HCEC 1CT (cell line): Measurements from ENCODE around the gene GRIFIN.
A peak's percentile ranks its signal among the peaks of the same experiment; 100 is the strongest.

Experiments used
- DNase-seq: peaks from one replicate; pipeline ENCODE4 v3.0.0-alpha.2; 2017

The GRIFIN gene, protein sequence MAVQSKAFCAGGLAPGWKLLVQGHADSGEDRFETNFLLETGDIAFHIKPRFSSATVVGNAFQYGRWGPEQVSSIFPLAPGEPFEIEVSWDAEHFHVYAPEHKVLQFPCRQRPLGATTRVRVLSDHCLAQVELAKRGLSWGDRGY

DNA sequence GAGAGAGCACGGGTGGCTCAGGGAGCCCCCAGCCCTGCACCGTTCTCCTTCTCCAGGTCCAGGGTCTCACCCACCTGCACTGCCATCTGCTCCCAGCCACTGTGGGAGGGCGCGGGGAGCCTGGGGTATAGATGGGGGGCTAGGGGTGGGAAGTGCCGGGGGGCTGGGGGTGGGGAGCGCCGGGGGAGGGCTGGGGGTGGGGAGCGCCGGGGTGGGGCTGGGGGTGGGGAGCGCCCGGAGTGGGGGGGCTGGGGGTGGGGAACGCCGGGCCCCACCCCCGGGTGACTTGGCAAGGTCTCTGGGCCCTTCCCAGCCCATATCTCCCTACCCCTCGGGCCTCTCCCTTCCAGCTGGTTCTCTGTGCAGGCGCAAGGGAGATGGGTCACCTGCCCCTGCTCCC, at the start of gene GRIFIN:
Gene GRIFIN, minus strand, starts transcription at position 101 of the 400 bp plus-strand sequence. Its CDS starts 15 bp downstream, at position 86.
- no peak for DNase-seq

DNA sequence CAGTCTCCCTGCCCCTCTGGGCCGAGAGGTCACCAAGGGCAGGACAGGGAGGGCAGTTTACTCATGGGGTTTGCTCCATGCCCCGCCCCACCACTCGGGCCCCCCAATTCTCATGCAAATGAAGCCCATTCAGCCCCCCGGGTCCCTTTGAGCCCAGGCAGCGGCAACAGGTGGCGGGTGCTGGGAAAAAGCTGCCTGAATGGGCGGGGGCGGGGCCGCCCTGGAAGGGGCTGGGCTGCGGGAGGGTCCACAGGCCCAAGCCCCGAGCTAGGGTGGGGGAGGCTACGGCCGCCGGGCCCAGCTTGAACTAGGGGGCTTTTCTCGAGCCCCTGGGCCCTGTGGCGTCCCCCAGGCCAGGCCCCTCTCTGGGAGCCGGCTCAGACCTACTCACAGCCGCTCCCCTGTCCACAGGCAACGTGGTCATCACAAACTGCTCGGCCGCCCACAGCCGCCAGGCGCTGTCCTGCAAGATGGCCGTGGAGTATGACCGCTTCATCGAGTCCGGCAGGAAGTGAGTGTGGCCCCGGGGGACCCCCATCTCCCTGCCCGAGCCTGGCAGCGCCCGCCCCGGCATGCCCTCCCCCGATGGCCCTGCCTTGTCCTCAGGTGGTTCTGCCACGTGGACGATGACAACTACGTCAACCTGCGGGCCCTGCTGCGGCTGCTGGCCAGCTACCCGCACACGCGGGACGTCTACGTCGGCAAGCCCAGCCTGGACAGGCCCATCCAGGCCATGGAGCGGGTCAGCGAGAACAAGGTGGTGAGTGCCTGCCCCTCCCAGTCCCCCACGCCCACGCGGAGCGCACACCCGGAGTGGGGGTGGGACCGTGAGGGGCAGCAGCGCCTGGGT, 48.8 kb upstream of the GRIFIN start:
- DNase-seq, result no peak

DNA sequence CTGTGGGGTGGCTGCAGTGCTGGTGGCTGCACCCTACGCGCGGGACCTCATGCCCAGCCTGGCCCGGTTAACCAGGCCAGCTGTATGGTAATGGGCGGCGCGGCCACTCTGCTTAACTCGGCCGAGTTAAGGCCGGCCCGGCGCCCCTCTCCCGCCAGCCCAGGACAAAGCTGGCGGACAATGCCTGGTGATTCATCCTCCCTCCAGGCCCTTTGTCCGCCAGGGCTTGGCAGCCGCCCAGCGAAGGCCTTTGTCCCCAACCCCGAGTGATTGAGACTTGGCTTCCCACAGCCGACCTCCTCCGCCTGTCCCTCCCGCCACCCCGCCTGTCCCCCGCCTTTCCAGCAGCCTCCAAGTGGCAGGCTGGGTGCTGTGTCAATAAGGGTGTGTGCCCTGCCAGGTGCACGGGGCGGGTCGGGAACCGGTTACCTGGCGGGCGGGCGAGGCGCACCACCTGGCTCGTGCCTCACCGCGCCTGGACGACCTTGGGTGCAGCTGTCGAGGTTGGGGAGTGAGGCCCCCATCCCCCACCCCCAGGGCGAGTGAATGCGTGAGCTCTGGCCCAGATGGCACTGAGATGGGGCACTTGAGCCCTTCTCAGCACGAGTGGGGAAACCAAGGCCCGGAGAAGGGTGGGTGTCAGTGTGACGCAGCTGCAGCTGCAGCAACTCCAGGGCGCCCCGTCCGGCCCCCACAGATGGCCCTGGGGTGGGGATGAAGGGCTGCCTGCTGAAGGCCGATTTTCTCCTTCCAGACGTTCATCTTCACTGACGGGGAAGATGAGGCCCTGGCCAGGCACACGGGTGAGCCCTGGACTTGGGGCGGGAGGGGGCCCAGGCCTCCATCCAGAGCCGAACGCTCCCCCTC, 48.0 kb upstream of the GRIFIN start:
- no peak for DNase-seq

DNA sequence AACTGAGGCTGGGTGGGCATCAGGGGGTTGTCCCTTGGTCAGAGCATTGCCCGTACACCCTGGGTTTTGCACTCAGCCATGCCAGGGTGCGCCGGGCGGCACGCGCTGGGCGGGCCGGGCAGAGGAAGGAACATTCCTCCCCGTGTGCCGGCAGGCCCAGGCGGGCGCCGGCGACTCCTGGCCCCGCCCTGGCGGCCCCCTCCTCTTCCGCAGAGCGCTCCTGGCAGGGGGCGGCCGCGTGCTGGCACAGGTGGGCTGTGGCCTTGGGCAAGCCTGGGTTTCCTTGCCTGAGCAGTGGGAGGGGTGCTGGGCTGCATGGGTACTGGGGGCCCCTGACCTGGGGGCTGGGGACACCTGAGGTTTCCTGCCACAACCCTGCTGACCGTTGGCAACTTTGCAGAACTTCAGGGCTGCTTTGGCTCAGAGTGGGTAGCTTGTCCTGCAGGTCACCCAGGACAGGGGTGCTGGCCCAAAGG, 47.3 kb upstream of the GRIFIN start:
- DNase-seq, result no peak

DNA sequence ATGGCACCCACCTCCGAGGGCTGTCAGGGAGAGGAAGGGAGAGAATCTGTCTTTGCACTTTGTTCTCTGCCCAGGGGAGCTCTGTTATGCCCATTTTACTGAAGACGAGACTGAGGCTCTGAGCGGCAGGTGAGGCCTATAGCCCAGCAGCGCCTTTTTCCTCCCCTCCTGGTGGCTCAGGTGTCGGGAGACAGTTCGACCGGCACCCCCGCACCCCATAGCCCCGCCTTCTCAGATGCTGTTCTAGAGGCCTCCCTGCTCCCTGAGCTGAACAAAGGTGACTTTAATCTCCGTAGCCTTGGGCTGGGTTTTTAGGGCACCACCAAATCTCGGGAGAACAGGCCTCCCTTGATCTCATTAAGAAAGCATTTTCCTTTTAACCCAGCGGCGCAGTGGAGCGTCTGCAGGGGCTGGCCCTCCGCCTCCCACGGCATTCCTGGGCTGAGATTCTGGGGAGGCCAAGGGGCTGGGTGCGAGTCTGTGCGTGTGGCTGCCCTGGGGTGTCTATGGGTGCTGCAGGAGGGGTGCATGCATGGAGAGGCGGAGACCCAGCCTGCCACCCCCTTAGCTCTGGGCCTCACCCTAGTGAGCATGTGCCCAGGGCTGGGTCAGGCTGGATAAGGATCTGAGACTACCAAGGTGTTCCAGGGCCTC, 46.7 kb upstream of the GRIFIN start:
- DNase-seq, result no peak

DNA sequence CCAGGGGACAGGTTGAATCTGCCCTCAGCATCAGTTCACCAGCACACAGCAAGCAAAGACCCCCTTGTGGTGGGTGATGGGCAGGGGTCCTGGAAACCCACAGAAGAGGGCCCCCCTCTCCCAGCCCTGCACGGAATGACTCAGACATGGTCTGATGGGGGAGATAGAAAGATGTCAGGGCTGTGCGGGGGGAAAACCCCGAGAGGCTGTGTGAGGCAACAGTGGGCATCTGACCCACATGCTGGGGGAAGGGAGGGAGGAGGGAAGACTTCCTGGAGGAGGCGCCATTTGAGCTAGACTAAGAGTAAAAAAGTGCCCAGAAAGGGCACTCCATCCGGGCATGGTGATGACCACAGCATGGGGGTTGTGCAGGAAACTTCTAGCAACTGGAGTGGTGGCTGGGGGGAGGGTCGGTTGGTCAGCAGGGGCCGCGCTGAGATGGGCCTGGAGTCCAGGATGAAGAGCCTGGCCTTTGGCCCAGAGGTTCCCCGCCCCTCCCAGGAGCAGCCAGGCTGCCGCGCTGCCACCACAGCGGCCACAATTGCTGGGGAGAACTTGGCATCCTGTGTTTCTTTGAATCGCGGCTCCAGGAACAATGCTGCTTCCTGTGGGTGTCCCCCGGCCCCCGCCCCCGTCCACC, 45.9 kb upstream of the GRIFIN start:
- DNase-seq, result no peak

DNA sequence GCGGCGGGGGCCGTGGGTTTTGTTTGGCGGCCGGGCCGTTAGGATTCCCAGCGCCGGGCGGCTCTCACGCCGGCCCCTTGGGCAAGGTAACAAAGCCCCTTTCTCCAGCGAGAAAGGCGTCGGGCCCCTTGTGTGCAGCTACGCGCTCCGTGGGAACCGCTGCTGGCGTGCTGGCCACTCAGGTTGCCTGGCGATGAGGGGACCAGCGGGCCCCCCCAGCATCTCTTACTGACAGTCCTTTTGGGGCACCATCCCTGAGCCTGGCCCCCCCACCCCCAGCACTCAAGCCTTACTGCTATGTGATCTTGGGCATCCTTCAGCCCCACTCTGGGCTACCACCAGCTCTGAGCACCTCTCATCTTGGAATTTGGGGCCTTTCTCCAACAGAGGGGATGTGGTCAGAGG, 45.1 kb upstream of the GRIFIN start:
- no peak for DNase-seq

DNA sequence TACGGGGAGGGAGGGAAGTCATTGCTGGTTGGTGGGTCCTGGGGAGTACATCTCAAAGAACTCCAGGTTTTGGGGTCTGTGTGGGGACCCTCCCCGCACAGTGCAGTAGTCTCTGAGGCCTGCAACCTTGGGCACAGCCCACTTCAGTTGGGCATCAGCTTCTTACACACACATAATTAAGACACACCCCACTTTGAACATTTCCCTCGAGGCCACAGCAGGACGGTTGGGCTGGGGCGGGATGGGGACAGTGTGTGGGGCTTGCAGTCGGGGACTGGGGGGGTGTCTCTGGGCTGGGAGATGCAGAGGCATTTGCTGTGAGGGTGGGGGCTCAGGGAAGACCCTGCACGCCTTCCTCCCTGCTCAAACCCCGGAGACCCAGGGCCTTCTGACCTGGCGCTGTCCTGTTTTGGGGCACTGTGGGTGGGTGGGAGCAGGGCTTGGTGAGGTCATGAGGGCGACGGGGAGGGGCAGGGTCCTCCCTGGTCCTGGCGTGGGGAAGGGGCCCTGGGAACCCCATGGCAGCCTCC, 44.6 kb upstream of the GRIFIN start:
- DNase-seq, result no peak

DNA sequence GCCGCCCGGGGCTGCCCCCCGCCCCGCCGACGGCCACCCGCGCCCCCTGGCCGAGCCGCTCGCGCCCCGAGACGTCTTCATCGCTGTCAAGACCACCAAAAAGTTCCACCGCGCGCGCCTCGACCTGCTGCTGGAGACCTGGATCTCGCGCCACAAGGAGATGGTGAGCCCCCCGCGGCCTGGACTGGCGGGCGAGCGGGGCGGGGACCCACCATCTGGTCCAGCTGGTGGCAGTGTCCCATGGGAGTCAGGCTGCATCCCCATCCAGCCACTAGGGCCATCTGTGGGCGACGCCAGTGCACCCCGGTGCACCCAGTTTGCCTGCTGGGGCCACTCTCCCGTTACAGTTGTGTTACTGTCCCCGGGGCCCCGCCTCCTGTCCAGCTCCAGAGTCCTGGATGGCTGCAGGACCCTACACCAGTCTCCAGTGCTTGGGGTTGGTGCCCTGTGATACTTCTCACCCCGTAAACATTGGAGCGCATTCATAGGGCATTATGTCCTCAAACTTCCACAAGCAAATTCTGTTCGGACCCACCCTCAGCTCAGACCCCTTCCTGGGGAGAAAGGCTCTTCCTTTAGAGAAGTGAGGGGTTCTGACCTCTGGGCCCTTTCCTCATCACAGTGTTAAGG, 44.0 kb upstream of the GRIFIN start:
- DNase-seq, result no peak

DNA sequence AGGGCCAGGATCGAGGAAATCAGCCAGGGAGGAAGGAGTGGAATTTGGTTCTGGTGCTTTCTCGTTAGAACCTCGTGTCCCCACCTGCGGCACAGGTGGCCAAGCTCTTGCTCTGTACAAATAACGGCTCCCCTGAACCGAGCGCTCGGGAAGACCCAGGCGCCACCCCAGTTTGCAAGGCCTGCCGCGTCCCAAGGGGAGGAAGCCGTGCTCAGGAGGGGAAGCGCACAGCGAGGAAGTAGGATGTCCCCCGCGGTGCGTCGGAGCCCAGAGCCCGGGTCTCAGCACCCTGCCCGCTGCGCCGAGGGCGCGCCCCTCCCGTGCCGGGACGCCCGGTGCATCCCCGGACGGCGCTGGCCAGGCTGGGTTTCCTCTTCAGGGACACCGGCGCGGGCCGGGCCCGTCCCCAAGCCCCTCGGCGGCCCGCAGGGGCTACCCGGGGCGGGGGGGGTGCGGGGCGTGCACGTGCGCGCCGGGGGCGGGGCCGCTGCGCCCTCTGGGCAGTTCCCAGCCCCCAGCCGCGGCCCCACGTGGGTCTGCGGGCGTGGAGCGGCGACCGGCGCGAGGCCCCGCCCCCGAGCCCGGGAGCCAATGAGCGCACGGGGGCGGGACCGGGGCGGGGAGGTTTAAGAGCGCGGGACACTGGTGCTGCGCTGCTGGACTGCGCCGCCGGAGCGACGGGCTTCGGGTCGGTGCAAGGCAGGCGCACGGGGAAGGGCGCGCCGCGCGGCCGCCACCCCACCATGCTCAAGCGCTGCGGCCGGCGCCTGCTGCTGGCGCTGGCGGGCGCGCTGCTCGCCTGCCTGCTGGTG, 43.1 kb upstream of the GRIFIN start, which contains the start of gene LFNG:
Gene LFNG, plus strand, starts transcription at position 656 of the 812 bp plus-strand sequence. Its CDS starts 88 bp downstream, at position 744.
- DNase-seq, result peak; percentile 84

DNA sequence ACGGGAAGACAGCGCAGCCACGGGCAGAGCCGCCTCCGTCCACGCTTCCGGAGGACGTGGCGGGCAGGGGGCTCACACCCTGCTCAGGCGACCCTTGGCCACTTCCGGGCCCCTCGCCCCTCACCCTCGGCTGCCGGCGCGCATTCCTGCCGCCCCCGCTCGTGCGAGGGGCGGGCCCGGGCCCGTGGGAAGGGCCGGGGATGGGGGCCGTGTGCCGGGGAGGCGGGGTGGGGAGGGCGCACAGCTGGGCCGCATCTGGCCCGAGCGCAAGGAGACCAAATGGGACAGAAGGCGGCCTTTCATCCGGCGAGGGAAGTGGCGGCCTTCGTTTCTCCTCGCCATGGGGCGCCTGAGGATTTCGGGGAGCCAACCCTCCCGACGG, 42.5 kb upstream of the GRIFIN start:
- DNase-seq, result no peak

DNA sequence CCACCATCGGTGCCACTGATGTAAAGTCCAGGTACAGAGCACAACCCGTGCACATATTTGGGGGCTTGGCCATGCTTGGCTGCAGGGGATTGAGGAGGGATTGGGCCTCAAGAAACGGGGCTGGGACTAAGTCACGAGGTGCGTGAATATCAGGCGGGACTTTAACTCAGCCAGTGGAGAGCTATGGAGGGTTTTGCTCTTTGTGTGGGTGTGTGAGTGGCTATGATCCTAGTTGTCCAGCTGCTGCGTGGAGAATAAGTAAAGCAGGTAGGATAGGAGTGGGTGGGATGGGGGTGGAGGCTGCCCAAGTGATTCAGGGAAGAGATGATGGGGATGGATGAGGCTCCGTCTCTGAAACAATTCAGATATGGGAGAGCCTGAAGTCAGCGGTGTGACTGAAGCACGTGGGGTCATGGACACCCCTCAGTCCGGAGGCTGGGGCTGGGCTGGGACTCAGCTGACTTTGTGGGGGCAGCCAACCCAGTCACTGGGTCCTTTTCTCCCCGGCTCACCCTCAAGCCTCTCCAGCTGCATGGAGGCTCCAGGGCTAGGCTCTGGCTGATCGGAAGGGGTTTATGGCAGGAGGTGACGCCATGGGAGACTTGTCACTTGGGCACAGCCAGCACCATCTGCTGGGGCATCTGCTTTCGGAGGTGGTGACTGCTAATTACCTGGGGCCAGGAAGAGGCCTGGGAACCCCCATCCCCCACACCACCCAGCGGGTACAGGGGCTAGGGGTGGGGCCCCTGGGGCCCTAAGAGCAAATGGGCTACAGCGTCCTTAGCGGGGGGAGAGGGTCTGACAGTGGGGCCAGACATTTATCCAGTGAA, 41.7 kb upstream of the GRIFIN start:
- DNase-seq, result no peak

DNA sequence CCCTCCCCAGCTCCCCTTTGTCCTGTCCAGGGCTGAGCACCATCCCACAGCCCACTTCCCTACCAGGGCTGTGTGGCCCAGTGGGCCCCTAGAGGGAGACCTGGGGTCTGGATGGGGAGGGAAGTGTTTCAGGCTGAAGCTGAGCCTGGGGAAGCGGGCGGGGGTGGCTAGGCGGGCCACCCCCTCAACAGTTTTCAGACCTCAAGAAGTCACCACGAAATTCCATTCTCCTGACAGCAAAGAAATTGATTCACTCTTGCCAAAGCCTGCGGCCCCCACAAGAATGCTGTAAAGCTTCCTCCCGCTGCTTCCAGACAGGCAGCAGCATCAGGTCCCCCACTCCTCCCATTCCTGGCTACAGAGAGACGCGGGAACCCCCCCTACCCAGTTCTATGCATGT, 40.8 kb upstream of the GRIFIN start:
- DNase-seq, result peak; percentile 79

DNA sequence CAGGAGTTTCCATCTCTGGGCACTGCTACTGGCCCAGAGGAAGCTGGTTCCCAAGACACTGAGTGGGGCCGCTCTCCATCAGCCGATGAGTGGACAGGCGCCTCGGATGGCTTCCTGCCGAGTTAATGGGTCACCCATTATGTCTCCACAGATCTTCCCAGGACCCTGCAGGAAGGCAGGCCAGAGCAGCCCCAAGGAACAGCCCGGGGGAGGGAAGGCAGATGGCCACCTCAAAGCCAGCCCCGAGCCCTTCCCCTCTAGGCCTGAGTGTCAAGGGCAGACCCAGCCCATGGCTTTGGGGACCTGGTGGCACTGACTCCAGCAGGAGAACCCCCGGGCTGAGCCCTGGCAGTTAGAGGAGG, 40.0 kb upstream of the GRIFIN start:
- DNase-seq, result no peak

DNA sequence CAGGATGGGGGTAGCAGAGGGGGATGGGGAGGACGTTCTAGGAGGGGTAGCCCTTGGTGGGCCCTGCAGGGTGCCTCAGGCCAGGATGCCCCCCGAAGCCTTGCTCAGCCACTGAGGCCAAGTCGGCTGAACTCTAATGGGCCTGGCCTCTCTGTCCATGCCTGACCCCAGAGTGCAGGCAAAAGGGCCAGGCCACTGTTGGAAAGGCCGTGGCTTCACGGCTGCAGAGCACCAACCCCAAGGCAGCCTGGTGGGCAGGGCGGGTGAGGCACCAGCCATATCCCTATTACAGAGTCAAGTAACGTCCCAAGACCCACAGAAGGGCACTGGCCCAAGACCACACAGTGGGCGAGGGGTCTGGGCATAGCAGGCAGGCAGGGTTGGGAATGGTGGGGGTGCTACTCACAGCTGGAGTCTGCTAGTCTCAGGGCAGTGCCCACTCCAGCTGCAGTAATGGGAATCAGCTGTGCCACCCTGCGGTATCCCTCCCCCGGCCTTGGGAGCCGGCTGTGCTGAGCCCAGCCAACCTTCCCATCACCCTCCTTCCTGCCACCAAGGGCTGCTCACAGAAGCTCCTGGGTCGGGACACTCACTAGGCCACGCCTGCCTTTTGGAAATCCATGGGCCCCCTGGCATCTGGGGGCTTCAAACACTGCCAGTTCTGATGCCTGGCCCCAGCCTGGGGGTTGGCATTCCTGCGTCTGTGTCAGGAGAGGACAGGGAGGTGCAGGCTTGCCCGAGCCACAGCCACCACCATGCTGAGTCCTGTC, 39.4 kb upstream of the GRIFIN start:
- DNase-seq, result no peak

DNA sequence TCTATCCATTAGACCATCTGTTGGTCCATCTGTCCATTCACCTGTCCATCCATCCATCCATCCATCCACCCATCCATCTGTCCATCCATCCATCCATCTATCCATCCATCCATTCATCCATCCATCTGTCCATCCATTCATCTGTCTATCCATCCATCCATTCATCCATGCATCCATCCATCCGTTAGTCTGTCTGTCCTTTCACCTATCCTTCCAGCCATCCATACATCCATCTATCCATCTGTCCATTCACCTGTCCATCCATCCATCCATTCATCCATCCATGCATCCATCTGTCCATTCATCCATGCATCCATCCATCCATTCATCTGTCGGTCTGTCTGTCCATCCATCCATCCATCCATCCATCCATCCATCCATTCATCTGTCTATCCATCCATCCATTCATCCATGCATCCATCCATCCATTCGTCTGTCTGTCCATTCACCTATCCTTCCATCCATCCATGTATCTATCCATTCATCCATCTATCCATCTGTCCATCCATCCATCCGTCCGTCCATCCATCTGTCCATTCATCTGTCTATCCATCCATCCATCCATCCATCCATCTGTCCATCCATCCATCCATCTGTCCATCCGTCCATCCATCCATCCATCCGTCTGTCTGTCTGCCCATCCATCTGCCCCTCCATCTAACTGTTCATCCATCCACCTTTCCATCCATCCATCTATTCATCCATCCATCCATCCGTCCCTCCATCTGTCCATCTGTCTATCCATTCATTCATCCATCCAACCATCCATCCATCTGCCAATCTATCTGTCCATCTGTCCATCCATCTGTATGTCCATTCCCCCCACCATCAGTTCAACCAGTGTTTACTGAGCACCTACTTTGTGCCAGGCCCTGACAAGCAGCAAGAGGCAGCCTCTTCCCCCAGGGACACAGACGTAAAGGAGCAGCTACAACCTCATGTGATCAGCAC, 38.5 kb upstream of the GRIFIN start:
- no peak for DNase-seq

DNA sequence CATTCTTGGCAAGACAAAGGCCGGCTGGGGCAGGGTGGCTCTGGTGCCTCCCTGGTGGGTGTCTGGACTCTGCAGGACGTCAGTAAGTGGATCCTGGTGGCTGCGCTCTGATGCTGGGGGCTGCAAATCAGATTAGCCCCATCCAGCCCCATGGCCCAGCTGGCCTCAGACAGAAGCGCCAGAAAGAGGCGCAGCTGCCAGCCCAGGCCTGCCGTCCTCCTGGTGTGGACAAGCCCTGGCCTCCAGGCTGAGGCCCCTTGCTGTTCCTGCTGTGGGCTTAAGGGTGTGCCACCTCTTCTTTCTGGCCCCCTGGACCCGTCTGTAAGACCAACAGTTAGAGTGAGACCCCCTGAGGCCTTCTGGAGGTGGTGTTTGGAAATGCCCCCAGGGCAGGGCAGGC, 37.5 kb upstream of the GRIFIN start:
- no peak for DNase-seq

DNA sequence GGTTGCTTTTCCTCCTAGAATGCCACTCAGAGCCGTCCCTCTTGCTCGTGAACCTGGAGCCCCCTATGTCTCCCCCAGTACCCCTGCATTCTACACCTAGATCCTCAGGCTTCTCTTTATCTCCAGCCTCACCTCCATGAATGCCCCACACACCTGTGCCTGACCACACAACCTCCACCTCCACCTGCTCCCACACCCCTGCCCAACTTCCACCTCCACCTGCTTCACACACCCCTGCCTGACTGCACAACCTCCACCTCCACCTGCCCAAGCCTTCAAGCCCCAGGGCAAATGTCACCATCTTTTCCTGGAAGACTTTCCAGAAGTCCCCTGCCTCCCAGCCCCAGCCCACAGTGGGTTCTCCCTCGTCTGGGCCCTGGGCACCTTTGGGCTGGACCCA, 36.5 kb upstream of the GRIFIN start:
- no peak for DNase-seq
